Right ventricle myocardium superior (tissue), 1 donor: ENCODE measurements around the gene AUH. TPM values are rescaled to one million over a fixed set of nuclear protein-coding genes. Genes with fewer than 3 reads are reported as not detected.

Experiments used
- ATAC-seq: fragments of 200-7000 bp; cut with Tn5 transposase; one replicate; pipeline ENCODE4 v1.9.1; 2020; ENCODE audit warnings: mild to moderate bottlenecking; ENCODE audit not compliant: poor library complexity
- DNase-seq: peaks from one replicate; pipeline ENCODE4 v3.0.0-alpha.2; 2020
- intact Hi-C: fragments of 100-400 bp; cut with DNase I; formaldehyde crosslinking; loops from one replicate; pipeline ENCODE4 v1.11.2; 2022
- total RNA-seq: library from RNA; stranded (reverse); fragmentation: NEBNext Ultra II Directional; extraction: Animal tissue kit (Norgen Biotek cat#: 25700); gene quantifications from one replicate; pipeline ENCODE4 v1.2.1, GENCODE V29; 2021
- donor health status: DM: no; HTN: yes; CAD: no; lungs with severe emphysema.

Gene AUH
- total RNA-seq, 1 donor from 2014 or later = 38.5 TPM

DNA sequence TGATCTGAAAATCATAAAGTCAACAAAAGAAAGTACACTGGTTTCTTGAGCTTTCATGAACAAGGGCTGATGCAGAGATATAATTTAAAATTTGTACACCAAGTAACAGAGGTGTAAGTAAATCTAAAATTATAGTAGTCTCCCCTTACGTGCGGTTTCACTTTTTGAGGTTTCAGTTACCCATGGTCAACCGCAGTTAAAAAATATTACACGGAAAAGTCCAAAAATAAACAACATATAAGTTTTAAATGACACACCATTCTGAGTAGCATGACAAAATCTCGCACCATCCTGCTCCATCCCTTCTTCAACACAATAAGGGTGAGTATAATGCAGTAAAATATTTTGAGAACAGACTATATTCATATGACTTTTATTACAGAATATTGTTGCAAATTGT is 54.4 kb downstream of the AUH start:
- DNase-seq (no peak), ATAC-seq (no peak)
- intact Hi-C loops = no loop called here

DNA sequence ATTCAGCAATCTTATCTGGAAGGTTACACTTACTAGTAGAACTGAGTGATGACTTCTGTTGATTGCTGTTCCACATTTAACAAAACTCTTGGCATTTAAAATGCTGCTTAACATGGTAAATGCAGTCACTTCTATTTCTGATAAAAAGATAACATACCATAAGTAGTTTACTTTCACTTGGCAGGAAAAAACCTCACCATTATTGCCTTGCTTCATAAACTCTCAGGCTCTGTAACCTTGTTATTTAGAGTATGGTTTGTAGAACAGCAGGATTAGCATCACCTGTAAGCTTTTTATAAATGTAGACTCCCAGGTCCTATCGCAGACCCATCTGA is 55.5 kb downstream of the AUH start:
- ATAC-seq (peak; percentile 46), DNase-seq (no peak)
- intact Hi-C loops = no loop called here

DNA sequence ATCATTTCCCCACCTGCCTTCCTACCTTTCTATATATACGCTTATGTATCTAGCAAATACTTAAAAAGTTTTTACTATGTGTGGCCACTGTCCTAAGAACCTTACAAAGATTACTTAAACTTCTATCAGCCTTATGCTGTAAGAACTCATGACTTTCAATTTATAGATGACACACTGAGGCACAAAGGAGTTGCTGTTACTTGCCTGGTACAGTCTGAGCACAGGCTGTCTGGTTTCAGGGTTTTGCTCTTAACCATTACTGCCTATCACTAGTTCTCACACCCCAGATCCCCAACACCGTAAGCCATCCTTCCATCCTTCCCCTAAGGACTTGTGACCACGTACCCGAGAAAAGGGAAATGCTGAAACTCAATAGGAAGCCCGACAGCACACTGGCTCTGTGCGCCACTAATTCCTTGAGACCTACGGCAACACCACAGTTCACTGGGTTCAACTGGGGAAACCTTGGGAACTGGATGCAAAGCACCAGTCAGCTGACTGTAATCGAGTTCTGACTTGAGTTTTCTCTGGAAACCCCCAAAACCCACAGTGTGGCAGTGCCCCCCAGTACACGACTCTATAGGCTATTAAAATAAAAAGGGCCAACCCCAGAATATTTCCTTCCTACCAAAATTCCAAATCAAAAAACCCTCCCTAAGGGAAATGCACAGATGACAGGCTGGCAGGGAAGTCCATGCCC is 56.0 kb downstream of the AUH start:
- DNase-seq = no peak
- ATAC-seq = no peak
- intact Hi-C loops = no loop called here

DNA sequence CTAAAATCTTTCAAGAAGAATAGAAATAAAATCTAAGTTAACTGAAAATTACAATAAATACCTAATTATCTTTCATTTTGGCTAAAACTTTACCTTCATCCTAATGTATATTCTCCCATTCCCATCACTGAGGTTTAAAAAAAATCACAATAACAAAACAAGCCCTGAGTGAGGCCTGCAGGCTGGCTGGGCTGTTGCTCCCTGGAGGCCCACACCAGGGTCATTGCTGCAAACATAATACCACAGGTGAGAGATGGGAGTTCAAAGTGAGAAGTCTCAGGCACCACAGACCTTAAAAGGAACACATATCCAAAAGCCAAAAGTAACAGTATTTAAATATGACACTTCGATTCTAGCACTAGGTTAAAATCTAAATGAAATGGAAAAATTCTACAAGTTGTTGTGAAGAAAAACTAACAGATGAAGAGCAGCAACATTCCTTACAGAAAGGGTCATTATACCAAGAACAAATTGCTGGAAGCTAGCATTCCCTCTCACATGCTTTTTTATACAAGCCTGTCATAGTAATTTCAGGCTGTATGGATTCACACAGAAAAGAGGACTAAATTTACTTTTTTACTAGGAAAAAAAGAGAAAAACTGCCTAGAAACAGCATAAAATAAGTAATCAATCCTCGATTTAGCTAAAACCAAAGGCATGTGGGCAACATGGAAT is 57.8 kb downstream of the AUH start:
- intact Hi-C loops = no loop called here
- DNase-seq (no peak), ATAC-seq (no peak)

DNA sequence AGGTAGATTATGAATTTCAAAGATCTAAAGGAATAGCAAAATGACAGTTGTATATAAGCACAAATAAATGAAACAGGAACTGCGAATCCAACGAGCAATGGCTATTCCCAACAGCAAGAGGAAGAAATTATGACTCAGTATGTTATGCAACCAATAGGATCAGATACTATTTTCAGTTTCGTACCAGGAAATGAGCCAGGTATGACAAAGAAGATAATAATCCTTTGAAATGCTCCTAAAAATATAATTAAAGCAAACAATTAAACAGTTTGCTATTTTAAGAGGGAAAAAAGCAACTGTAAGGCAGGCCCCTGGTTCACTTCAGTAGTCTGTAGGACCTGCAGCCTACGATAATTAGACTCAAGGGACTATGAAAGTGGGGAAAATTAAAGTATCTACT is 58.9 kb downstream of the AUH start:
- peak; percentile 51 for ATAC-seq
- intact Hi-C loops = no loop called here
- DNase-seq = no peak

DNA sequence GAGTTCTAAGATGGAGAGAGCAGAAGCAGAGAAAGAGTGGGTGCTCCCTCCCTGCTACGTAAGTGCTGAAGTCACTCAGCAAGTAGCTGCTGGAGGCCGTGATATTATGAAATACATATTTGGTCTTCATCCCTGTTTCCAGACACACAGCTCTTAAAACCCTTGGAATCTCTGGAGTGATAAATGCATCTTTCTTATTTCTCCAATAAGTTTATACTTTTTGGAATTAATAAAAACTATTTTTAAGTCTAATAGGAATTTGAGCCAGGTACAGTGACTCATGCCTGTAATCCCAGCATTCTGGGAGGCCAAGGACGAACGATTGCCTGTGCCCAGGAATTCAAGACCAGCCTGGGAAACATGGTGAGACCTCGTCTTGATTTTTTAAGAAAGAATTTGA is 60.6 kb downstream of the AUH start:
- no peak for ATAC-seq
- DNase-seq = no peak
- intact Hi-C loops = no loop called here

DNA sequence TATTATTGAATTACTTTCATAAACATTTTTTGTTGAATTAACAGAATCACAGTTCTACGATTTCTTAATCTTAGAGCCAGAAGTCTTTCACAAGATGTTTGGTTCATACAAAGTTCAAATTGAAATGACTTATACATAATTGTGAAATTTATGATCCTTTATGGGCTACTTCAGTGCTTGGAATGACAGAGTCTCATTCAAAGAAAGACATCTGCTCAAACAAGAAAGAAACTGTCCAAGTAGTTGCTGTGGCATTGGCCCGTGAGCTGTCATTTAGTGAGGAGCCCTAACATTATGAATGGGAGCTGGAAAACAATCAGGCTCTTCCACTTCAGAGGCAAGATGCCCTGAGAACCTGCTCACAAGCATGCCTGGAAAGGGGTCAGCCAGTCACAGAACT is 63.4 kb downstream of the AUH start:
- intact Hi-C loops = no loop called here
- DNase-seq (no peak), ATAC-seq (no peak)

DNA sequence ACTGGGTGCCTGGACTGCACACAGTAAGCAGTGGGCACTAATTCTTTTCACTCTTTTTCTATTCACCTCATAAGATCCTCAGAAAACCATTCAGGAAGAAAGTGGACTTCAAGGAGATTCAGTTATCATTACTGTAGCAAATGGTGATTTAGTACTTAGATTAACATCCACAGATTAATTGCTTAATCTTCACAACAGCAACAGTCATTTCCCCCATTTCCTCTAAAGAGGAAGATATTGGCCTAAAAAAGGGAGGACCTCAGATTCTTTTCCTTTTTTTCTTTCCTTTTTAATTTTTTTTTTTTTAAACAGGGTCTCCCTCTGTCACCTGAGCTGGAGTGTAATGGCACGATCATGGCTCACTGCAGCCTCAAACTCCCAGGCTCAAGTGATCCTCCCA is 64.4 kb downstream of the AUH start:
- intact Hi-C loops = no loop called here
- DNase-seq (no peak), ATAC-seq (no peak)

DNA sequence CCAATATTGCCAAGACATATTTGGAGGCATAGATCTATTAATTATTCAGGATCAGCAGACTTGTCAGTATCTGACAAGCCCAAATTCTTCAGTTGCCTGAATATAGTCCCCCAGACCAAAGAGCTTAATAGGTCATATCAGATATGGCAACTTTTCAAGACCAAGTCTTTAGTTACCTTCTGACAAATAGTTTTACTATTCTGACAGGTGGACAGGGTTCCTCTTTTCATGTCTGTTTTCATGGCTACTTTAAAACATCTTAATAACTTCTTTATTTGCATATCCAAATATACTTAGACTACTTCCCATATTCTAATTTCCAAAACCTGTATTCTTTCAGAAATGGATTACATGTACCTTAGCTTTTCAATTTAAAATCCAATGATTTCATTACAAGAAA is 65.4 kb downstream of the AUH start:
- DNase-seq (no peak), ATAC-seq (no peak)
- intact Hi-C loops = no loop called here

DNA sequence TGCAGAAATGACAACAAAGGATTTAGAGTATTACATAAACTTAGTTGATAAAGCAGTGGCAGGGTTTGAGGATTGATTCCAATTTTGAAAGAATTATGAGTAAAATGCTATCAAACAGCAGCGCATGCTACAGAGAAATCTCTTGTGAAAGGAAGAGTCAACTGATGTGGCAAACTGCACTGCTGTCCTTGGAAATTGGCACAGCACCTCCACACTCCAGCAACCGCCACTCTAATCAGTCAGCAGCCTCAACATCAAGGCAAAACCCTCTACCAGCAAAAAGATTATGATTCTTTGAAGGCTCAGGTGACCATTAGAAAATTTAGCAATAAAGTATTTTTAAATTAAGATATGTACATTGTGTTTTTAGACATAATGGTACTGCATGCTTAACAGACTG is 66.4 kb downstream of the AUH start:
- ATAC-seq (no peak), DNase-seq (no peak)
- intact Hi-C loops = no loop called here

DNA sequence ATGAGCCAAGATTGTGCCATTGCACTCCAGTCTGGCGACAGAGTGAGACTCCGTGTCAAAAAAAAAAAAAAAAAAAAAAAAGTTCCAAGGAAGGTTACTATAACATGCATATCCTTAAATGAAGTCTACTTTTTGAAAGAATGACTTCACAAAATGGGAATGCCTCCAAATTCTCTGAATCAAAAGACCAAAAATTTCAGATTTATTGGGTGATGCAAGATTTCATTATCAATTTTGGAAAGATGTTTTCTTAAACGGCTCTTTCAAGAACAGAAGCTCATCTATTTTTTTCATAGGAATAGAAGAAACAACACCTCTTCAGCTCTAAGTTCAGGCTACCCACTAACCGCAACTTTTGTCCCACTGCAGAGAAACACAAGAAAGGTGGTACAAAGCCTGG is 69.9 kb downstream of the AUH start:
- intact Hi-C loops = no loop called here
- ATAC-seq (no peak), DNase-seq (no peak)

DNA sequence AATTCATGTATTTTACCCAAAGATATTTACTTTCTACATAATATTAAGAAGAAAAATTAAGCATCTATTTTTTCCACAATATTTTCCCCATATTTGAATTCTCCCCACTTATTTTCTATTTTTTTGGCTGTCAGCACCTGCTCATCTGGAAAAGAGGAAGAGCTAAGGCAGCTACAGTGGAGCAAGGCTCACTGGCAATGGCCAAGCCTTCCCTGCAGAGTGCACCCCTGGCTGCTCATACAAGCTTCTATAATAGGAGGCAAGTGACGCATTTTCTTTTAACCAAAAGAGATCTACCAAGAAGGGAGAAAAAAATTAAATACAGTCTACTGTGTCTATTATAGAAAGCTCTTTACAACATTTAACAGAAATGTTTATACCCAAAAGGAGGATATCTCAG is 72.5 kb downstream of the AUH start:
- no peak for ATAC-seq
- intact Hi-C loops = no loop called here
- no peak for DNase-seq

DNA sequence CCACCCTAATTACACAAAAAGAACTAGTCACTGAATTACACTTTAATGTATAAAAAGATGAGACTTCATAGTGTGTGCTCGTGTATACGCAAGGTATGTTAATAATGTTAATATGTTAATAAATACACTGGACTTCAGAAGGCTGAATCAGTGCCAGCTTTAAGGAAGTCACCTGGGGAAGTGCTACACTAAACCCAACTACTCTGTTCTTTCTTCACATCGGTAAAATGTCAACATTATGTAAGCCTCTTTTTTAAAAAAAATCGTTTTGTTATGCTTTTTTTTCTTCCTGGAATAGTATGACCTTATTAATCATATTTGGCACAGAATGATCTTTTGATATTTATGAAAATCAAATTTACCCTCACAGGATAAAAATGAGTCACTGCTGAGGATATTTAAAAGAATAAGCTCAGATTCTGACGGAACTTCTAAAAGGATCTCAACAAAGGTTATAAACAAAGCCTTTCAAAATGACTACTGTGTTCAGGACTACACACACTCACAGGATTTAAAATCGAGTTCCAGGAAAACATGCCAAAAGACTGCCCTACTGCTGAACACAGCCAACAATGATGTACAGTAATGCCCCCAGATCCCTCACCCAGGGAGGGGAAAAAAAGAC is 75.9 kb downstream of the AUH start:
- ATAC-seq = no peak
- intact Hi-C loops = no loop called here
- DNase-seq = no peak

DNA sequence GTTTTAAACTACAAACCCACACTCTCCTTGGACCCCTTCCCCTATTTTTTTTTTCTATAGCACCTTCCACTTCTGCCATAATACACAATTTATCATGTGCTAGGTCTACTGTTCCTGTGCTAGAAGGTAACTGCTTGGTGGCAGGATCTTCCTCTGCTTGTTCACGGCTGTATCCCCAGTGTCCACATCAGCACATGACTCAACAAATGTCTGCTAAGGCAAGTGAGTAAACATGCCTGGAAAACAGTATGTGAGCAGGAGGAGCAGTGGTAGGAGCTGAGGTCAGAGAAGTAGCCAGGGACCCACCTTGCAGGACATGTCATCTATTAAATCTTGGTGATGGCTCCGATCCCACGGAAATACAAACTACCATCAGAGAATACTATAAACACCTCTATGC is 79.4 kb downstream of the AUH start:
- intact Hi-C loops = no loop called here
- DNase-seq = no peak
- ATAC-seq = no peak

DNA sequence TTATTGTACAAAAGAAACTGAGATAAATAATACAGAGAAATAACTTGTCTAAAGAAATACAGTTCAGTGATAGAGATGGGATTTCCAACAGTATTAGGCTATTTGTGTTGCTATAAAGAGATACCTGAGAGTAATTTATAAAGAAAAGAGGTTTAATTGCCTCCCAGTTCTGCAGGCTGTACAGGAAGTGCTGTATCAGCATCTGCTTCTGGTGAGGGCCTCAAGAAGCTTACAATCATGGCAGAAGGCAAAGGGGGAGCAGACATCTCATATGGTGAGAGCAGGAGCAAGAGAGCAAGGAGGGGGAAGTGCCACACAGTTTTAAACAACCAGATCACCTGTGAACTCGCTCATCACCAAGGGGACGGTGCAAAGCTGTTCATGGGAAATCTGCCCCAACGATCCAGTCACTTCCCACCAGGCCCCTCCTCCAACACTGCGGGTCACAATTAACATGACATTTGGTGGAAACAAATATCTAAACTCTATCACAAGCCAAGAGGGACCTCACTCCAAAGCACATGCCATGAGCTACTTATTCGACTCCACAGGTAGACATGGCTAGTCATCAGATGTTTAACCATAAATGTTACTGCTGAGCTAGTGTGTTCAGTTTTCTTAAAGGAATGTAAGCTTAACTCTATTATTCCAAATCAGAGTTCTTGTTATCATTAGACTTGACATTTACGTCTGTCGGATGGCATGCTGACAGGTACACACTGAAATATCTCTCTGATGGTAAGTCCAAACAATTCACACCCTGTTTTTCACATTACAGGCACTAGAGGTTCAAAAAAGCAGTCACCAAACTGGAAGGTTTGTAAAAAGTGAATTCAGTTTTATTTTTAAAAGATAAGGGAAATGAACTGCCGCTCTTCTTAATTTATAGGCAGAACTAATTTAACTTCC is 82.2 kb downstream of the AUH start:
- ATAC-seq (no peak), DNase-seq (no peak)
- intact Hi-C loops = no loop called here

DNA sequence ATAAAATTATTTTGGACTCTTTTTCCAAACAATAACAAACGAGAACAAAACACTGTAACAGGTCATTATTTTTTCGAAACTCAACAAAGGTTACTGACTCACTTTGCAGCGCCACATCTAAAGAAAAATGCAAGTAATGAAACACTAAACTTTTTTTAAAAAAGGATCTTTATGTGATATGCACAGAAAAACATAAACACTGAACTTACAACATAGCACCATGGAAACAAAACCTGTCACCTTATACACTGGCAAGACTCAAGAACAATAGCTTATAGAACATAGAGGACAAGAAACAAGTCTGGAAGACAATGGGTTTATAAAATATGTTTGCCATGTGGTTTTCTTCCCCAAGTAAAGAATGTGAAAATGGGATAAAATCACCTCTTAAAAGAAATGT is 85.2 kb downstream of the AUH start:
- intact Hi-C loops = no loop called here
- DNase-seq (no peak), ATAC-seq (no peak)

DNA sequence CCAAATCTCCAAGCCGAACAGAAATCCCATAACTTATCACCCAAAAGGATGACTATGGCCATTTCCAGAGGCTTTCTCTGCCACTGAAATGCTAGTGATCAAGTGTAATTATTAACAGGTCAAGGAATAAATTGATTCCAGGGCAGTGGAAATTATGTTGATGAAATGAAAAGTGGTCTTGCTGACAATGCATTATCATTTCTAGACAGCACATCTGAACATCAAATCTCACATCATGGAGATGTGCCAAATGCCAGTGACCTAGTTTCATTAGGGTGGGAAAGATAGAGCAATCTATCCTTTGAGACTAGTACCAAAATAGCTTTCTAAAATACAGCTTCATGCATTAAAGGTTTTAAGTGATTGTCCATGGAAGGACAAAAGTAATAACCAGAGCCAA is 86.1 kb downstream of the AUH start:
- ATAC-seq = no peak
- no peak for DNase-seq
- intact Hi-C loops = no loop called here

DNA sequence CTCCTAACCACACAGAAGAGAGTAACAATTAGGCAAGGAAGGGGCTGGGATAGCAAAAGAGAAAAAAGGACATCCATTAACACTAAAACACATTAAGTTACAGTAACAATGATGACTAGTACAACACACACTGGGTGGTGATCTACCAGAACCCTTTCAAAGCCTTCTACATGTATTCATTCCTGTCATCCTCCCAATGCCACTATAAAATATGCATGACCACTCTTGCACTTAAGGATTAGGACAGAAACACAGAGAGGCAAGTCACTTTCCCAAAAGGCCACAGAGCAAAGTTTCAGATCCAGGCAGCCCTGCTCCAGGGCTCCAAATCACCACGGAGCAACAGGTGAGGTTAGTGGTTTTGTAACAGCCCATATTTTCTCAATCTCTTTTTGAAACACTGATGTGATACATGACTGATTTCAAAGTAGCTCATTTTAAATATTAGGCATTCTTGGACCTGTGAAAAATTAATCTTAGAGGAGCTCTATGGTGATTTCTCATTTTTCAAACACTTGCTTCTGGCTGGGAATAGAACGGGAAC is 86.7 kb downstream of the AUH start:
- ATAC-seq (no peak), DNase-seq (no peak)
- intact Hi-C loops = no loop called here

DNA sequence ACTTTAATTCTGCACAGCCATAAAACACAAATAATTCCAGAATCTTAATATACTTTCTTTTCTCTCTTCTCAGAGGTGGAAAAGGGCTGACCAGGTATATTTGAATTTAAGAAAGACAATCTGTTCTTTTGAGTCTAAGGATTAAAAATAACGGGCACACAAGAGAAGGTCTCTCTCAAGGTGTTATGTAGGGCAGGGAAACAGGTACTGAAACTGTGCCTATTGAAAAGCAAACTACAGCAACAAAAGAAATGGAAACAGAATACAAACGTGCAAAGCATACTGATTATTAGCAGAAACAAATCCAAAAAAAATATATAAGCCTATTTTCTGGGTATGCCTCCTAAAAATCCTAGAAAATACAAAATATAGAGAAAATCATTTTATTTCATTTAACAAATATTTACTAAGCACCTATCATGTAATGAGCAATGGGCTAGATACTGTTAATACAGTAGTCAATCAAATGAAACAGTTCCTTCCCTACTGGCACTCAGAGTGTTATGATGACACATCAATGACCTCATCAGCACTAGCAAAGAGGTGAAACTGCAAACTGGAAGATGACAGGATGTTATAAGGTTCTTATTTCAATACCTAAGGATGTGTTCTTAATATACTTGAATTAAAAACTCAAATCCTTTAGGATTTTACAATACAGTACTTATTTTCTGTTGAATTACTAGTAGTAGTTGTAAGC is 87.7 kb downstream of the AUH start:
- ATAC-seq = no peak
- no peak for DNase-seq
- intact Hi-C loops = no loop called here
